ENCODE measurements around the gene NSF.
"Not testable (repeated sequence)": the region's sequence is repeated elsewhere in the genome, so short reads cannot be mapped to it uniquely, and the experiment has no call there.

NSF gene

GRCh38 chr17:46590157-46591146, at the start of gene NSF:
NSF (plus strand) TSS chr17:46590669; CDS start chr17:46590776, 107 bp downstream.
- not testable (repeated sequence) for DNase-seq (ENCODE audit: low read depth in 2 of 2)

- not testable (repeated sequence) for DNase-seq (ENCODE audit: low read depth in 2 of 2)
Observed at GRCh38 chr17:46548607-46549006, 41.9 kb upstream of the NSF start.

DNA sequence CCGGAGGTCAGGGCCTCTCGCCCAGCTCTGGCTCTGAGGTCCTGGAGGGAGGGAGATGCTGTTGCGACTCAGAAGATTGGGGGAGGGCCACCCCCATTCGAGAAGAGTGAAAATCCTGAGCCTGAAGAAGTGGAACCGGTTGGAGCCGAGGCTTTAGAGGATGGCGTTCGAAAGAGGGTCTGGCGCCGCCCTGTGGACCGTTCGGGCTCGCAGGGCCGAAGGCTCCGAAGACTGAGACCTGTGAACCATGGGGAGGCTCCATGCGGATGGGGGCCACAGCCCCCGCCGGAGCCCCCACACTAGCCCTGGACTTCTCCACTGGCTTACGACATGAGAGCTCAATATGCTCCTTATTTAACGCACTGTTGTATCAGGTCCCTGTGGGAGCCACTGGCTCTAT, 31.3 kb upstream of the NSF start:
- DNase-seq (ENCODE audit: low read depth in 2 of 2), result not testable (repeated sequence)

GRCh38 chr17:46560048-46560447, 30.4 kb upstream of the NSF start:
- not testable (repeated sequence) for DNase-seq (ENCODE audit: low read depth in 2 of 2)

DNA sequence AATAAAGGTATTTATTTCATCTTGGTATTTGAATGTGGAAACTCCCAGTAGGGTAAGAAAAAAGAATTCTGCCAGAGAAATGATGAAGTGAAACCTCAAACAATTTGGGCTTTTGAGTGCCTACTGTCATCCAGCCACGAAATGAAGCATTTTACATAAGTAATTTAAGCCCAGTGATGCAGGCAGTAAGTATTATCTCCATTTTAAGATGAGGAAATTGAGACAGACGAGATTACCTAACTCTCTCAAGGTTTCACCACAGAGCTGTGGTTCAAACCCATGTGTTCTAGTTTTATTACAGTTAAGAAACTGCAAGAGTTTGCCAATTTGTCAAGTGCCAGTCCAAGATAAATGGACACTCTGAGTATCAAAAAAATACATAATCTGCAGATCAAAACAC, 24.2 kb upstream of the NSF start:
- not testable (repeated sequence) for DNase-seq (ENCODE audit: low read depth in 2 of 2)

DNA sequence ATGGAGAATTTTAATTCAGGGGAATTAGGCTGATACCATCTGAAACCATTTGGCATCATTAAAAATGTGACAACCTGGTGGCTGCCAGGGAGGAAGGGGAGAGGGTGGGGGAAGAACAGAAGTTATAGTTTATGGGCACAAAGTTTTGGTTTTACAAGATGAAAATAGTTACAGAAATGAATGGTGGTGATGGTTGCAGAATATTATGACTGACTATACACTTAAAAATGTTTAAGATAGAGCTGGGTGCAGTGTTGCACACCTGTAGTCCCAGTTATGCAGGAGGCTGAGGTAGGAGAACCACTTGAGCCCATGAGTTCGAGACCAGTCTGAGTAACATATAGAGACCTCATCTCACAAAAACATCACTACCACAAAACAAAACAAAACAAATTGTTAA, 23.5 kb upstream of the NSF start:
- not testable (repeated sequence) for DNase-seq (ENCODE audit: low read depth in 2 of 2)

DNA sequence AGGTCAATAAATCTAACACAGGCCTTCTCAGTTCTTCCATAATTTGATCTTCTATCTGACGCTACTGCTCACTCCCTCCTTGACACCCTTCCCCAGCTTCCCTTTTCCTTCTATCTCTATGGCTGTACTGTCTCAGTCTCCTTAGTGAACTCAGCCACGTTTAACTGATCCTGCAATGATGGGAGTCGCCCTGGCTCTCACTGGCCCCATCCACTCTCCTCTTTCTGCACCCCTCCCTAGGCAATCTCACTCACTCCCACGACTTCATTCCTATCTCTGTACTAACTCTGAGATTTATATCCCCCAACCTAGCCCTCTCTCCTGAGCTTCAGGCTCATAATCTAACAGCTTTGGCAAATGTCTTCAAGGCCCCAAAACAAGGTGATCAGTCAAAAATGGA, 18.7 kb upstream of the NSF start:
- DNase-seq (ENCODE audit: low read depth in 2 of 2), result not testable (repeated sequence)

- DNase-seq (ENCODE audit: low read depth in 2 of 2), result peak; percentile 17 to 51
Observed at GRCh38 chr17:46579083-46580075, 11.1 kb upstream of the NSF start, which contains the start of gene ARL17A. ARL17A (minus strand) TSS chr17:46579691; CDS start chr17:46576322, 3,369 bp downstream.

DNA sequence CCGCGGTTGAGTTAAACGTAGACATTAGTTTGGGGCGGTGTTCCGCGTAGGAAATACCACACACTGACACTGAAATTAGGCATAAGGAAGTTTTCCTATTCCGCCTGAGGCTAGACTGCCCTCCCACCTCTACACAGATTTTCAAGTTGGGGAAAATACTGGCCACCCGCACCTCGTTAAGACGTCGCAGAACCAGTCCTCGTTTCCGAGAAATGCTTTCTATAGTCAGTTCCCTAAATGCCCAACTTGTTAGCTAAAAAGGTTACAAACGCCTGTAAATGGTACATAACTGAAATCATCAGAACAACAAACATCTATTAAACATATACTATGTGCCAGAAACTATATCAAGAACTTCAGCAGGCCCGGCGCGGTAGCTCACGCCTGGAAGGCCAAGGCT, 10.4 kb upstream of the NSF start:
- DNase-seq (ENCODE audit: low read depth in 2 of 2), result not testable (repeated sequence)

- not testable (repeated sequence) for DNase-seq (ENCODE audit: low read depth in 2 of 2)
Observed at GRCh38 chr17:46585444-46585843, 5.0 kb upstream of the NSF start.

- DNase-seq (ENCODE audit: low read depth in 2 of 2), result not testable (repeated sequence)
Observed at GRCh38 chr17:46591332-46591731, 863 bp downstream of the NSF start.

DNA sequence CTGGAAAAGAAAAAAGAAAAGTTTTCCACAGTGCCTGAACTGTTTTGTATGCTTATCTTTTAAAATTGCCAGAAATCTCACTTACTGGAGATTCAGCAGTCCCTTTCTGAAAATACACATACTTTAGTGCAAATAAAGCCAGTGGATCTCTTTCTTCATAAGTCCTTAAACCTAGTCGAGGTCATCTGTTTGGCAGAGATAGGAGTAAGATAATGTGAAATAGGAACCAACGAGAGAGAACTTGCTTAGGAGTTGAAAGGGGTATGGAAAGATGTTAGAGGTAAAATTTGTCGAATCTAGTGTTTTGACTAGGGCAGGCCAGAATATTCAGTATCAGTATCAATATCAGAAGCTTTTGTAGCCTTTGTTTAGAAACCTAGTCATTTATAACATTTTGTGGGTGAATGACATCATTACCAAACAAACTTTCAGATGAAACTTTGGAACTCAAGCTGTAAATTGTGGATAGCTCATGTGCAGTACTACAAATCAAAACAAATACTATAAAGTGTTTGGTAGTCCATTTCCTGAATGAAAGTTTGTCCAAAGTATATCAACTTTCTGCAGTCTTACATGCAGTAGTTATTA, 8.0 kb downstream of the NSF start:
- DNase-seq (ENCODE audit: low read depth in 2 of 2), result not testable (repeated sequence)

- not testable (repeated sequence) for DNase-seq (ENCODE audit: low read depth in 2 of 2)
Observed at GRCh38 chr17:46600767-46601166, 10.3 kb downstream of the NSF start.

GRCh38 chr17:46603125-46603524, 12.7 kb downstream of the NSF start:
- DNase-seq (ENCODE audit: low read depth in 2 of 2), result not testable (repeated sequence)

GRCh38 chr17:46611304-46611703, 20.8 kb downstream of the NSF start:
- not testable (repeated sequence) for DNase-seq (ENCODE audit: low read depth in 2 of 2)

GRCh38 chr17:46613876-46614275, 23.4 kb downstream of the NSF start:
- not testable (repeated sequence) for DNase-seq (ENCODE audit: low read depth in 2 of 2)

- DNase-seq (ENCODE audit: low read depth in 2 of 2), result not testable (repeated sequence)
Observed at GRCh38 chr17:46617121-46617520, 26.7 kb downstream of the NSF start.

GRCh38 chr17:46618975-46619374, 28.5 kb downstream of the NSF start:
- DNase-seq (ENCODE audit: low read depth in 2 of 2), result not testable (repeated sequence)

DNA sequence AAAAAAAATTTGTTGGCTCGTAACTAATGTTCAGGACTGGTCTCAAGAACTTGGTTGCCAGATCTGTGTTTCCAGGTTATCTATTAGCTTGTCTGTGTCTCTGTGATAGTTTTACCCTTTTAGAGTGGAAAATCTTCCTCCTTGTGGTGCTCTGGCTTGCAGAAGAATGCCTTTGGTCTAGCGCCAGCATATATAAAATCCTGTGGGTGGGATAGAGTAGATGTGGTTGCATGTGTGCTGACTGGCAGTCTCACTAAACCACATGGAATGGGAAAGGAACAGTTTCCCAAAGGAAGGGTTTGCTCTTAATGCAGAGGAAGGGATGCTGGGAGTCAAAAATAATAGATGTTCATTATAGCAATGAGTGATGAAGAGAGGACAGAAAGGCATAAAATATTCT, 33.3 kb downstream of the NSF start:
- not testable (repeated sequence) for DNase-seq (ENCODE audit: low read depth in 2 of 2)

DNA sequence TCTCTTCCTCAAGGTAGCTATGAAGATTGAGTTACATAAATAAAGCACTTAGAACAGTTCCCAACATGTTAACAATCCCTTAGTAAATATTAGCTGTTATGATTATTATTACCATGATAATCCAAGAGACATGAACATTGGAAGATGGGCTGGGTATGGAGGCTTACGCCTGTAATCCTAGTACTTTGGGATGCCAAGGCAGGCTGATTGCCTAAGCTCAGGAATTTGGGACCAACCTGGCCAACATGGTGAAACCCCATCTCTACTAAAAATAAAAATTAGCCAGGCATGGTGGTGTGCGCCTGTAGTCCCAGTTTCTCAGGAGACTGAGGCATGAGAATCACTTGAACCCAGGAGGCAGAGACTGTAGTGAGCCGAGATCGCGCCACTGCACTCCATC, 34.3 kb downstream of the NSF start:
- not testable (repeated sequence) for DNase-seq (ENCODE audit: low read depth in 2 of 2)

GRCh38 chr17:46627452-46627851, 37.0 kb downstream of the NSF start:
- not testable (repeated sequence) for DNase-seq (ENCODE audit: low read depth in 2 of 2)
